GM20431 (cell line): ENCODE measurements around the gene ALOX5AP.

Experiments used
- in situ Hi-C: fragments of 300-500 bp; cut with MseI, MboI; formaldehyde crosslinking; loops from one replicate; pipeline ENCODE4 v1.15.0; 2020; ENCODE audit warnings: low sequenced_read_pairs; ENCODE audit not compliant: unreplicated experiment

ALOX5AP gene

GRCh38 chr13:30810261-30810701 is 74.9 kb downstream of the ALOX5AP start:
- in situ Hi-C loops: loop anchor here (25.0 kb wide), 1 partner anchor 673 kb away; no protein-coding TSS in a partner anchor

- in situ Hi-C loops: loop anchor here (25.0 kb wide), 1 partner anchor 674 kb away; no protein-coding TSS in a partner anchor
Measured at GRCh38 chr13:30810801-30811200, 75.5 kb downstream of the ALOX5AP start.
